ENCODE data around the gene RNF121.

GRCh38 chr11:72007089-72007476 lies 78.2 kb downstream of the RNF121 start:
- TF ChIP-seq CTCF (IDR thresholded peaks at IDR 0.05; ENCODE audit: low read length) (no peak), EZH2phosphoT487 (IDR thresholded peaks at IDR 0.05; ENCODE audit: low read length) (no peak), EZH2 (optimal IDR thresholded peaks at IDR 0.05; ENCODE audit: low read depth, low read length) (no peak)

All from MM.1S (cell line).